Ascending aorta (tissue), 2 donors: ENCODE results near the gene ARHGAP26. TPM values are rescaled to one million over a fixed set of nuclear protein-coding genes. Genes with fewer than 3 reads are reported as not detected.

Experiments used
- DNase-seq, 2 donors: peaks; one replicate each; pipeline ENCODE4 v3.0.0-alpha.2; 2019; ENCODE audit warnings: low spot score in 2 of 2
- H3K27ac ChIP-seq, 2 donors: fragments of 200-600 bp; sonication (generic); one replicate each; pipeline ENCODE4 v1.5.1; 2016 to 2017; ENCODE audit warnings: mild to moderate bottlenecking in 1 of 2
- H3K27me3 ChIP-seq: fragments of 200-600 bp; sonication (generic); one replicate; pipeline ENCODE4 v1.5.1; 2017
- H3K36me3 ChIP-seq, 2 donors: fragments of 200-600 bp; sonication (generic); one replicate each; pipeline ENCODE4 v1.5.1; 2016
- H3K4me1 ChIP-seq, 2 donors: fragments of 200-600 bp; sonication (generic); one replicate each; pipeline ENCODE4 v1.5.1; 2016 to 2017; ENCODE audit warnings: mild to moderate bottlenecking in 1 of 2
- H3K4me3 ChIP-seq, 2 donors: fragments of 200-600 bp; sonication (generic); one replicate each; pipeline ENCODE4 v1.5.1; 2016 to 2017; ENCODE audit warnings: mild to moderate bottlenecking in 1 of 2
- H3K9me3 ChIP-seq, 2 donors: fragments of 200-600 bp; sonication (generic); one replicate each; pipeline ENCODE4 v1.5.1; 2016
- intact Hi-C: fragments of 100-400 bp; cut with DNase I; formaldehyde crosslinking; loops from one replicate; pipeline ENCODE4 v1.15.1; 2023
- total RNA-seq: library from RNA; depleted of rRNA; stranded (reverse); fragments of >200 nt; gene quantifications from one replicate; pipeline ENCODE4 v1.1.0, GENCODE V29; 2016
- TF ChIP-seq, protein P1 (sequence below), 3 experiments: fragments of 200-600 bp in 2 of 3; fragments of 450-650 bp in 1 of 3; sonication (generic) in 2 of 3; IDR thresholded peaks; one replicate each; pipeline ENCODE4 v1.5.1; 2016 to 2019; ENCODE audit warnings: antibody characterized with exemption in 3 of 3, mild to moderate bottlenecking in 1 of 3, moderate library complexity in 1 of 3

ARHGAP26 gene
- total RNA-seq, 1 donor from 2014 or later, result 34.9 TPM

DNA sequence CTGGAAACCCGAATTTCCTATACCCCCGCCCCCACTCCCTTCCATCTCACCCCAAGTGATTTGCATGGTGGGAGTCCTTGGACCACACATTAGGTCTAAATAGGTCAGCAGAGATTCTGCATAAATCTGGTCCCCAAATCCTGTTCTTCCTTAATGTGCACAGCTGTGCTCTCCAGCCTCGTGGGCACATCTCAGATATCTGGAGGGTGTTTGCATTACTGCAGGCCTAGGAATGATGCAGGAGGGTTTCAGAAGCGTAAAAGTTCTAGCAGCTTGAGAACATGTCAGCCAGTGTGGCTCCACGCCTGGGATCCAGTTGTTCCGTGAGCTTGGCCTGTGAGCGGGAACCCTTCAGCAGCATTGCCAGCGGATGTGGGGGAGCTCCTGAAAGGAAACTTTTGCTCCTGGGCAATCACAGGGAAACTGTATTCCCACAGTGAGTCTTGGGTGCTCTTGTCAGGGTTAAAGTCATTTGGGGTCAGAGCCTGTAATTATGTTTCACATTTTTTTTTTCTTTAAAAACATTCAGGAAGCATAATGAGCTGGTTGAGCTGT, 12.9 kb downstream of the ARHGAP26 start:
- DNase-seq, result no peak
- Histone ChIP-seq H3K4me1 (peaks cover 0 to 29% of the 10 kb centered on the region in 2 donors), H3K36me3 (no peaks in the 10 kb centered on the region), H3K27ac (peak overlapping the region in 1 of 2 donors; percentile 35), H3K9me3 (no peaks in the 10 kb centered on the region), H3K27me3 (no peaks in the 10 kb centered on the region), H3K4me3 (no peak overlapping the region)
- TF ChIP-seq, protein P1, sequence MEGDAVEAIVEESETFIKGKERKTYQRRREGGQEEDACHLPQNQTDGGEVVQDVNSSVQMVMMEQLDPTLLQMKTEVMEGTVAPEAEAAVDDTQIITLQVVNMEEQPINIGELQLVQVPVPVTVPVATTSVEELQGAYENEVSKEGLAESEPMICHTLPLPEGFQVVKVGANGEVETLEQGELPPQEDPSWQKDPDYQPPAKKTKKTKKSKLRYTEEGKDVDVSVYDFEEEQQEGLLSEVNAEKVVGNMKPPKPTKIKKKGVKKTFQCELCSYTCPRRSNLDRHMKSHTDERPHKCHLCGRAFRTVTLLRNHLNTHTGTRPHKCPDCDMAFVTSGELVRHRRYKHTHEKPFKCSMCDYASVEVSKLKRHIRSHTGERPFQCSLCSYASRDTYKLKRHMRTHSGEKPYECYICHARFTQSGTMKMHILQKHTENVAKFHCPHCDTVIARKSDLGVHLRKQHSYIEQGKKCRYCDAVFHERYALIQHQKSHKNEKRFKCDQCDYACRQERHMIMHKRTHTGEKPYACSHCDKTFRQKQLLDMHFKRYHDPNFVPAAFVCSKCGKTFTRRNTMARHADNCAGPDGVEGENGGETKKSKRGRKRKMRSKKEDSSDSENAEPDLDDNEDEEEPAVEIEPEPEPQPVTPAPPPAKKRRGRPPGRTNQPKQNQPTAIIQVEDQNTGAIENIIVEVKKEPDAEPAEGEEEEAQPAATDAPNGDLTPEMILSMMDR (IDR thresholded peaks at IDR 0.05), result no peak
- intact Hi-C loops, result no loop called here

DNA sequence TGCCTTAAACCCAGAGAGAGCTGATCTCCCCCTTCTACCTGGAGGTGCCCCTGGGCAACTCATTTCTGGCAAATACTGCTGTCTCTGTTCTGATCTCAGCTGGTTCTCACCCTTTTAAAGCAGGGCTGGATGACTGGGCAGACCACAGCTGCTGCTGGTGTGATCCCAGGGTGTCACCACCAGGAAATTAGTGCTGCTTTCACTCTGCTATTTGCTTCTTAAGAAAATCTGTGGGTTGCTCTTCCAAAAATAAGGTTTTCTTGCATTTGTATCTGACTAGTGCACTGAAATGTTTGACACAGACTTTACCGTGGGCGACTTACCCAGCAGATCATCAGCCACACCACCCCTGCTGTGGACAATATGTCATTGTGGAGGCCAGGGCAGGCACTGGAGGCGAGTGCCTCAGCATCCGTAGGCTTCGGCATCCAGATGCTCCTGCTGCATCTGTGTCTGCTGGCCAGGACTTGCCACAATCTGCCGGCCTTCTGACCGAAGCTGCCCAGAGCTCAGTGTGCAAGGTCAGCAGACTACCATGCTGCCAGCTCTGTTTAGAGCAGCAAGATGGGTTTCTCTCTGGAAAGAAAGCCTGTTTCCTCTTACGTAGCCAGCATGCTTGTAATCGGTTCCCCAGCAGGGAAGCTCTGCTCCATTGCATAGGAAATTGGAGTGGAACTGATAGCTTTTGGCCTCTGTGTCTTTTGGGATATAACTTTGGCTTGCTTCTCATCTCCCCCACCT, 13.6 kb downstream of the ARHGAP26 start:
- no peaks in the 10 kb centered on the region for H3K27me3 ChIP-seq
- H3K36me3 ChIP-seq, result no peaks in the 10 kb centered on the region
- TF ChIP-seq, protein P1 (IDR thresholded peaks at IDR 0.05), result peak in 1 of 3 experiments; percentile 8
- peak overlapping the region; percentile 34 to 35 for H3K27ac ChIP-seq
- intact Hi-C loops, result no loop called here
- H3K9me3 ChIP-seq, result no peaks in the 10 kb centered on the region
- H3K4me1 ChIP-seq, result peaks cover 0 to 29% of the 10 kb centered on the region in 2 donors
- DNase-seq, result peak in 1 of 2 donors; percentile 69
- H3K4me3 ChIP-seq, result peak overlapping the region; percentile 12 to 19

DNA sequence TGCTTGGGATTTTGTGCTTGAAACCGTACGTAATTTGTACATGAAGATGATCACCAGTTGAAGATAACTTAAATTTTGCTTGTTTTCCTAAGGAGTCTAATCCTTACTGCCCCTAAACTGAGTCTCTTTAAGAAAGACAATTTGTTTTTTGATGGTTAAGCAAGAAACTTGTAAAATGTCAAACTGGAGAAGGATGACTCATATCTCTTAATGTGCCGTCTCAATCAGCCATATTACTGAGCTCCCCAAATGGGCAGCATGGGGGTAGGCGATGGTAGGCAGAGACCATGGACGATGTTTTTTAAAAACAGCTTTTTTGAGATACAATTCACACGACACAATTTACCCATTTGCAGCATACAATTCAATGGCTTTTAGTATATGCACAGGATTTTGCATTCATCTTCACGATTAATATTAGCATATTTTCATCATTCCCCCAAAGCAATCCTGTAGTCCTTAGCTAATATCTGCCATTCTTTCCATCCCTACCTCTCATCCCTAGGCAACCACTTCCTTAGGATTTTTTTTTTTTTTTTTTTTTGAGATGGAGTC, 14.3 kb downstream of the ARHGAP26 start:
- Histone ChIP-seq H3K9me3 (no peaks in the 10 kb centered on the region), H3K27ac (no peak overlapping the region), H3K4me3 (no peak overlapping the region), H3K4me1 (peaks cover 0 to 22% of the 10 kb centered on the region in 2 donors), H3K36me3 (no peaks in the 10 kb centered on the region), H3K27me3 (no peaks in the 10 kb centered on the region)
- intact Hi-C loops, result no loop called here
- TF ChIP-seq, protein P1 (IDR thresholded peaks at IDR 0.05), result no peak
- DNase-seq, result no peak

DNA sequence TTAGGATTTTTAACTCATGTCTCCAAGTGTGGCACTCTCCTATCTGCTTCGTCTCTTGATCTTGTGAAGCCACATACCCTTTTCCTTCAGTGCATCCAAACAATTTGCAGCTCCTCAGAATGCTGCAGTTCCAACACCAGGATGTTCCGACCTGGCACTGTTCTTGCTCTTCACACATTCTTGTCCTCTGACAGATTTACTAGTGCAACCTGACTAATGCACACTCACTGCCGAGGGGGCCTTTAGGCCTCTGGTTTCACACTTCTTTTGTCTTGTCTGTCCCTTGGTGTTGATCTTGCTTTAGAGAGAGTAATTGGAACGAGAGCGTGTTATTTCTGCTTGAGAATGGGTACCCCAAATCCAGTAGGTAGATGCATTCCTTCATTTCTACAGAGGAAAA, 15.0 kb downstream of the ARHGAP26 start:
- intact Hi-C loops, result no loop called here
- Histone ChIP-seq H3K27me3 (no peaks in the 10 kb centered on the region), H3K27ac (no peak overlapping the region), H3K4me1 (peaks cover 0 to 16% of the 10 kb centered on the region in 2 donors), H3K9me3 (no peaks in the 10 kb centered on the region), H3K36me3 (no peaks in the 10 kb centered on the region), H3K4me3 (no peak overlapping the region)
- no peak for DNase-seq
- TF ChIP-seq, protein P1 (IDR thresholded peaks at IDR 0.05), result no peak

DNA sequence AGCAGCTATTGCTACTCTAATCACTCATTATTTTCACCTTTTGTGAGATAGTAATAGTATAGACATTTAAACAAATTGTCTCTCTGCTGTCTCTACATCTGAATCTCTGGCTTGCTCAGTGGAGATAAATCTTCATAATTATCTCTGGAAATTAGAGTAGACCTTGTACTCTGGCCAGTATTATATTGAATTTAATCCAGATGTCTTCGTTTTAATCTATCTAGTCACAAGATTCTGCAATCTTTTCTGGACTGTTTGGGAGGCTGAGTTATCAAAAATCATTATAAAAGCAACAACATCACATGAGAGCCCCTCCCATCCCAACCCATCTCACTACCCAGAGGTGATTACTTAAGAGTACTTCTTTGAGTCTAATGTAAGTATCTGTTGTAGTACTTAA, 19.0 kb downstream of the ARHGAP26 start:
- no peak for DNase-seq
- H3K36me3 ChIP-seq, result no peaks in the 10 kb centered on the region
- no peak overlapping the region for H3K4me3 ChIP-seq
- no peaks in the 10 kb centered on the region for H3K27me3 ChIP-seq
- intact Hi-C loops, result no loop called here
- H3K27ac ChIP-seq, result no peak overlapping the region
- TF ChIP-seq, protein P1 (IDR thresholded peaks at IDR 0.05), result no peak
- peaks cover 0 to 2% of the 10 kb centered on the region in 2 donors for H3K4me1 ChIP-seq
- no peaks in the 10 kb centered on the region for H3K9me3 ChIP-seq
